ENCODE results near the gene DGLUCY. TPM values are rescaled to one million over a fixed set of nuclear protein-coding genes. Genes with fewer than 3 reads are reported as not detected.

Gene DGLUCY
- total and polyA plus RNA-seq, 4 donors: 17.9 to 58.1 (median 24.9) TPM

- Histone ChIP-seq H3K36me3 (ENCODE audit: control insufficient read depth in 4 of 4, insufficient read depth in 3 of 4, low read depth in 1 of 4, low read length in 3 of 4) (peaks cover 0 to 67% (median 40%) of the 10 kb centered on the region in 4 donors), H3K9me3 (ENCODE audit: control insufficient read depth in 4 of 4, low read length in 3 of 4) (no peaks in the 10 kb centered on the region), H3K27ac (ENCODE audit: low read depth in 1 of 2, low read length in 2 of 2) (no peak overlapping the region), H3K9ac (ENCODE audit: low read depth in 1 of 2, low read length in 2 of 2) (no peak overlapping the region), H3K27me3 (ENCODE audit: control insufficient read depth in 4 of 4, insufficient read depth in 4 of 4, low read length in 3 of 4) (no peaks in the 10 kb centered on the region), H3K4me1 (ENCODE audit: control insufficient read depth in 4 of 4, insufficient read depth in 4 of 4, low read length in 3 of 4) (no peaks in the 10 kb centered on the region), H3K4me3 (ENCODE audit: low read depth in 1 of 3, low read length in 3 of 3) (no peak overlapping the region)
- no peak for DNase-seq (ENCODE audit: low spot score)
- 88% methylated on average over 10 of the region's 10 CpGs for WGBS
- TF ChIP-seq FOXA1 (IDR thresholded peaks at IDR 0.05) (no peak), SP1 (IDR thresholded peaks at IDR 0.05) (no peak), EGR1 (IDR thresholded peaks at IDR 0.05; ENCODE audit: low read depth in 2 of 2) (no peak), CTCF (IDR thresholded peaks at IDR 0.05; ENCODE audit: low read depth, low read length, missing input control) (no peak), TAF1 (conservative IDR thresholded peaks at IDR 0.05) (no peak), HNF4G (IDR thresholded peaks at IDR 0.05) (no peak), JUND (IDR thresholded peaks at IDR 0.05) (no peak), RXRA (IDR thresholded peaks at IDR 0.05) (no peak), REST (IDR thresholded peaks at IDR 0.05) (no peak), HNF4A (conservative IDR thresholded peaks at IDR 0.05) (no peak), ZBTB33 (IDR thresholded peaks at IDR 0.05) (no peak)
Observed at GRCh38 chr14:91195881-91196280, 82.0 kb downstream of the DGLUCY start.

- DNase-seq (ENCODE audit: low spot score): no peak
- peaks cover 0 to 59% (median 33%) of the 10 kb centered on the region in 4 donors for H3K36me3 ChIP-seq (ENCODE audit: control insufficient read depth in 4 of 4, insufficient read depth in 3 of 4, low read depth in 1 of 4, low read length in 3 of 4)
- peaks cover 0 to 3% (median 0%) of the 10 kb centered on the region in 4 donors for H3K4me1 ChIP-seq (ENCODE audit: control insufficient read depth in 4 of 4, insufficient read depth in 4 of 4, low read length in 3 of 4)
- H3K9ac ChIP-seq (ENCODE audit: low read depth in 1 of 2, low read length in 2 of 2): no peak overlapping the region
- no peaks in the 10 kb centered on the region for H3K9me3 ChIP-seq (ENCODE audit: control insufficient read depth in 4 of 4, low read length in 3 of 4)
- no peak for TF ChIP-seq ATF3 (IDR thresholded peaks at IDR 0.05)
- TF ChIP-seq MAX (IDR thresholded peaks at IDR 0.05): no peak
- no peak for TF ChIP-seq TAF1 (conservative IDR thresholded peaks at IDR 0.05)
- no peak for TF ChIP-seq REST (IDR thresholded peaks at IDR 0.05)
- TF ChIP-seq FOXA1 (IDR thresholded peaks at IDR 0.05): no peak
- no peak for TF ChIP-seq YY1 (IDR thresholded peaks at IDR 0.05)
- TF ChIP-seq JUND (IDR thresholded peaks at IDR 0.05): no peak
- TF ChIP-seq CTCF (IDR thresholded peaks at IDR 0.05; ENCODE audit: low read depth, low read length, missing input control): no peak
- TF ChIP-seq FOXA2 (IDR thresholded peaks at IDR 0.05): no peak
- no peak for TF ChIP-seq ZBTB33 (IDR thresholded peaks at IDR 0.05)
- no peak for TF ChIP-seq HNF4G (IDR thresholded peaks at IDR 0.05)
- no peak for TF ChIP-seq NR2F2 (IDR thresholded peaks at IDR 0.05)
- no peak overlapping the region for H3K4me3 ChIP-seq (ENCODE audit: low read depth in 1 of 3, low read length in 3 of 3)
- H3K27me3 ChIP-seq (ENCODE audit: control insufficient read depth in 4 of 4, insufficient read depth in 4 of 4, low read length in 3 of 4): no peaks in the 10 kb centered on the region
- no peak overlapping the region for H3K27ac ChIP-seq (ENCODE audit: low read depth in 1 of 2, low read length in 2 of 2)
Observed at GRCh38 chr14:91197631-91198030, 83.8 kb downstream of the DGLUCY start.

Data from liver (tissue), 9 donors.